ENCODE data around the gene ZFAND5.

- no peak for TF ChIP-seq CTCF (conservative IDR thresholded peaks at IDR 0.05; ENCODE audit: low read depth, low read length)
- TF ChIP-seq EZH2phosphoT487 (IDR thresholded peaks at IDR 0.05; ENCODE audit: borderline replicate concordance, low read length): no peak
These were observed 31.5 kb upstream of the ZFAND5 start for GRCh38 chr9:72396247-72397091.

Data from PC-3 (cell line).